ENCODE measurements around the gene TBC1D5. TPM values are rescaled to one million over a fixed set of nuclear protein-coding genes. Genes with fewer than 3 reads are reported as not detected.

The TBC1D5 gene
- total RNA-seq, 1 experiment from 2014 or later: 33.9 TPM

GRCh38 chr3:17292556-17292955 lies 449.9 kb downstream of the TBC1D5 start:
- intact Hi-C loops (cut with micrococcal nuclease): no loop called here
- H3K36me3 ChIP-seq (ENCODE audit: control insufficient read depth in 1 of 2, insufficient read depth in 2 of 2, low read length in 2 of 2): no peaks in the 10 kb centered on the region
- no peak overlapping the region for H3K9ac ChIP-seq (ENCODE audit: low read length)
- no peaks in the 10 kb centered on the region for H3K9me2 ChIP-seq (ENCODE audit: insufficient read depth)
- ChIA-PET CTCF (no interaction called here), POLR2A (no interaction called here), RAD21 (ENCODE audit: low non-redundant PET in 1 of 2, low total read pairs in 2 of 2, uncharacterized antibody in 2 of 2, unreplicated experiment in 2 of 2) (no interaction called here)
- H3K4me2 ChIP-seq (ENCODE audit: low read length): no peak overlapping the region
- H3K9me3 ChIP-seq (ENCODE audit: control insufficient read depth in 1 of 2, insufficient read depth in 1 of 2, low read depth in 1 of 2, low read length in 2 of 2): no peaks in the 10 kb centered on the region
- H3K4me1 ChIP-seq (ENCODE audit: control insufficient read depth in 1 of 2, insufficient read depth in 2 of 2, low read length in 2 of 2): no peaks in the 10 kb centered on the region
- H3K4me3 ChIP-seq (replicated peaks in 1 of 2; ENCODE audit: low read depth in 1 of 2, low read length in 2 of 2): no peak overlapping the region
- H2AFZ ChIP-seq (ENCODE audit: low read depth, low read length, poor library complexity, severe bottlenecking): no peak overlapping the region
- TF ChIP-seq EZH2phosphoT487 (IDR thresholded peaks at IDR 0.05; ENCODE audit: borderline replicate concordance) (no peak), CTCF (IDR thresholded peaks at IDR 0.05 in 2 of 3, conservative IDR thresholded peaks at IDR 0.05 in 1 of 3; ENCODE audit: borderline replicate concordance in 1 of 3, insufficient read depth in 1 of 3, low read depth in 2 of 3, low read length in 2 of 3) (no peak)
- ATAC-seq (no peak), DNase-seq (ENCODE audit: low read depth, low spot score) (no peak)
- H3K27me3 ChIP-seq (ENCODE audit: insufficient read depth, low read length): no peaks in the 10 kb centered on the region
- no peaks in the 10 kb centered on the region; the same call in 1 of the 2 replicates for H4K20me1 ChIP-seq (ENCODE audit: insufficient read depth)
- H3K79me2 ChIP-seq (ENCODE audit: insufficient read depth, low read length): no peaks in the 10 kb centered on the region
- no peak overlapping the region for H3K27ac ChIP-seq (ENCODE audit: low read depth, low read length)
- no TSS peak for BruUV-seq (replicated peaks)

- TF ChIP-seq RAD21 (IDR thresholded peaks at IDR 0.05; ENCODE audit: low read depth) (no peak), SP1 (IDR thresholded peaks at IDR 0.05; ENCODE audit: low read depth) (no peak), SRF (IDR thresholded peaks at IDR 0.05; ENCODE audit: low read depth) (no peak), REST (IDR thresholded peaks at IDR 0.05; ENCODE audit: low read depth) (no peak), TCF7L2 (IDR thresholded peaks at IDR 0.05; ENCODE audit: borderline replicate concordance, extremely low read depth, insufficient read depth, insufficient read length) (no peak), CBX3 (IDR thresholded peaks at IDR 0.05; ENCODE audit: low read depth) (no peak), EZH2 (IDR thresholded peaks at IDR 0.05) (no peak), CEBPB (IDR thresholded peaks at IDR 0.05; ENCODE audit: low read depth) (no peak), ELF1 (IDR thresholded peaks at IDR 0.05; ENCODE audit: borderline replicate concordance, low read depth) (no peak), POLR2A (IDR thresholded peaks at IDR 0.05; ENCODE audit: borderline replicate concordance, extremely low read depth, insufficient read depth, insufficient read length) (no peak), EGR1 (IDR thresholded peaks at IDR 0.05; ENCODE audit: low read depth) (no peak), ZNF274 (IDR thresholded peaks at IDR 0.05; ENCODE audit: low read depth, low read length) (no peak)
- no peak overlapping the region for H3K4me2 ChIP-seq (ENCODE audit: low read length)
- no TSS peak for BruUV-seq (replicated peaks)
- H4K20me1 ChIP-seq (ENCODE audit: insufficient read depth): no peaks in the 10 kb centered on the region; the same call in 1 of the 2 replicates
- ChIA-PET CTCF (no interaction called here), RAD21 (ENCODE audit: low non-redundant PET in 1 of 2, low total read pairs in 2 of 2, uncharacterized antibody in 2 of 2, unreplicated experiment in 2 of 2) (no interaction called here), POLR2A (no interaction called here)
- no peak overlapping the region for H3K4me3 ChIP-seq (replicated peaks in 1 of 2; ENCODE audit: low read depth in 1 of 2, low read length in 2 of 2)
- H3K27me3 ChIP-seq (ENCODE audit: insufficient read depth, low read length): no peaks in the 10 kb centered on the region
- DNase-seq (ENCODE audit: low read depth, low spot score): no peak
- no peak overlapping the region for H3K27ac ChIP-seq (ENCODE audit: low read depth, low read length)
- H3K79me2 ChIP-seq (ENCODE audit: insufficient read depth, low read length): no peaks in the 10 kb centered on the region
- H3K9ac ChIP-seq (ENCODE audit: low read length): no peak overlapping the region
- no peaks in the 10 kb centered on the region for H3K36me3 ChIP-seq (ENCODE audit: control insufficient read depth in 1 of 2, insufficient read depth in 2 of 2, low read length in 2 of 2)
- H3K9me2 ChIP-seq (ENCODE audit: insufficient read depth): no peaks in the 10 kb centered on the region
- H3K9me3 ChIP-seq (ENCODE audit: control insufficient read depth in 1 of 2, insufficient read depth in 1 of 2, low read depth in 1 of 2, low read length in 2 of 2): no peaks in the 10 kb centered on the region
- no peak for ATAC-seq
- H2AFZ ChIP-seq (ENCODE audit: low read depth, low read length, poor library complexity, severe bottlenecking): no peak overlapping the region
- intact Hi-C loops (cut with micrococcal nuclease): no loop called here
- H3K4me1 ChIP-seq (ENCODE audit: control insufficient read depth in 1 of 2, insufficient read depth in 2 of 2, low read length in 2 of 2): no peaks in the 10 kb centered on the region
These were observed 451.5 kb downstream of the TBC1D5 start for GRCh38 chr3:17290894-17291293.

Data from HCT116 (cell line).